OCI-LY7 (cell line): ENCODE measurements around the gene C2. TPM values are rescaled to one million over a fixed set of nuclear protein-coding genes. Genes with fewer than 3 reads are reported as not detected.
A peak's percentile ranks its signal among the peaks of the same experiment; 100 is the strongest.

Source experiments
- BruUV-seq: library from RNA; stranded (reverse); fragments of 400-500 nt; replicated peaks from 2 replicates; lab custom pipeline; 2021; lab: Mats Ljungman, UMichigan
- CTCF ChIA-PET: fragments of 300-600 bp; sonication (Branson Sonifier 250); formaldehyde crosslinking; loops from one replicate; lab custom pipeline; 2022; ENCODE audit warnings: antibody characterized with exemption; ENCODE audit not compliant: unreplicated experiment; lab: Charles Lee
- POLR2A ChIA-PET: fragments of 300-600 bp; sonication (Branson Sonifier 250); formaldehyde crosslinking; loops from one replicate; lab custom pipeline; 2022; ENCODE audit warnings: antibody characterized with exemption; lab: Charles Lee
- DNase-seq: peaks from one replicate; pipeline ENCODE4 v3.0.0-alpha.2; 2015; ENCODE audit warnings: low spot score
- H2AFZ ChIP-seq: fragments of 200-600 bp; sonication (generic), shearing (Covaris generic); 2 replicates; pipeline ENCODE4 v1.6.1; 2014; ENCODE audit warnings: mild to moderate bottlenecking, antibody characterized with exemption, low read length, moderate library complexity
- H3K27ac ChIP-seq: fragments of 200-600 bp; sonication (generic); 2 replicates; pipeline ENCODE4 v1.5.1; 2014; ENCODE audit warnings: mixed run types, low read depth, mild to moderate bottlenecking, moderate library complexity, low read length, inconsistent platforms; ENCODE audit not compliant: poor library complexity, severe bottlenecking
- H3K36me3 ChIP-seq: fragments of 200-600 bp; sonication (generic); 2 replicates; pipeline ENCODE4 v1.6.1; 2014; ENCODE audit warnings: mild to moderate bottlenecking, antibody characterized with exemption, low read length, moderate library complexity, mixed read lengths; ENCODE audit not compliant: insufficient read depth
- H3K4me1 ChIP-seq: fragments of 200-600 bp; sonication (generic); 2 replicates; pipeline ENCODE4 v1.5.1; 2014; ENCODE audit warnings: mild to moderate bottlenecking, low read length; ENCODE audit not compliant: insufficient read depth, poor library complexity, severe bottlenecking
- H3K4me2 ChIP-seq: fragments of 200-600 bp; sonication (generic); 2 replicates; pipeline ENCODE4 v1.6.1; 2014; ENCODE audit warnings: mild to moderate bottlenecking, low read length
- H3K4me3 ChIP-seq: fragments of 200-600 bp; sonication (generic); 2 replicates; pipeline ENCODE4 v1.5.1; 2014; ENCODE audit warnings: mild to moderate bottlenecking, low read depth, low read length; ENCODE audit not compliant: poor library complexity, severe bottlenecking
- H3K79me2 ChIP-seq: fragments of 200-600 bp; sonication (generic); 2 replicates; pipeline ENCODE4 v1.6.1; 2016; ENCODE audit warnings: low read depth, mild to moderate bottlenecking, low read length, moderate library complexity, mixed read lengths; ENCODE audit not compliant: insufficient read depth
- H3K9me2 ChIP-seq: fragments of 200-600 bp; sonication (generic); 2 replicates; pipeline ENCODE4 v1.6.1; 2016; ENCODE audit warnings: mild to moderate bottlenecking, low read length, mixed read lengths; ENCODE audit not compliant: insufficient read depth
- H3K9me3 ChIP-seq: fragments of 200-600 bp; sonication (generic); 2 replicates; pipeline ENCODE4 v1.6.1; 2014; ENCODE audit warnings: mild to moderate bottlenecking, mixed run types, low read length, mixed read lengths
- H4K20me1 ChIP-seq: fragments of 200-600 bp; sonication (generic); 2 replicates; pipeline ENCODE4 v1.6.1; 2014; ENCODE audit warnings: mild to moderate bottlenecking, antibody characterized with exemption, low read length, moderate library complexity, mixed read lengths; ENCODE audit not compliant: insufficient read depth
- EZH2phosphoT487 ChIP-seq: fragments of 200-600 bp; sonication (generic); IDR thresholded peaks from 2 replicates; pipeline ENCODE4 v1.6.1; 2018; ENCODE audit warnings: low read depth, borderline replicate concordance, mild to moderate bottlenecking, mixed run types, antibody characterized with exemption, low read length, moderate library complexity, mixed read lengths
- intact Hi-C: fragments of 100-400 bp; cut with micrococcal nuclease; formaldehyde crosslinking; loops from one replicate; pipeline ENCODE4 v1.10.0; 2022; ENCODE audit not compliant: unreplicated experiment
- total RNA-seq, 2 experiments: library from RNA; depleted of rRNA in 1 of 2; stranded (reverse); fragments of >200 nt in 1 of 2; shearing (Covaris generic) in 1 of 2; gene quantifications; 2 replicates each; pipeline ENCODE4 v1.2.3, GENCODE V29; 2014 to 2022
- TF ChIP-seq, protein P1 (sequence below): fragments of 200-600 bp; sonication (generic); conservative IDR thresholded peaks from 2 replicates; pipeline ENCODE4 v1.5.1; 2014; ENCODE audit warnings: mild to moderate bottlenecking, antibody characterized with exemption, low read length, moderate library complexity, mixed read lengths

C2 gene
- total RNA-seq, 2 experiments from 2014 or later: 3.4 to 4.4 TPM

DNA sequence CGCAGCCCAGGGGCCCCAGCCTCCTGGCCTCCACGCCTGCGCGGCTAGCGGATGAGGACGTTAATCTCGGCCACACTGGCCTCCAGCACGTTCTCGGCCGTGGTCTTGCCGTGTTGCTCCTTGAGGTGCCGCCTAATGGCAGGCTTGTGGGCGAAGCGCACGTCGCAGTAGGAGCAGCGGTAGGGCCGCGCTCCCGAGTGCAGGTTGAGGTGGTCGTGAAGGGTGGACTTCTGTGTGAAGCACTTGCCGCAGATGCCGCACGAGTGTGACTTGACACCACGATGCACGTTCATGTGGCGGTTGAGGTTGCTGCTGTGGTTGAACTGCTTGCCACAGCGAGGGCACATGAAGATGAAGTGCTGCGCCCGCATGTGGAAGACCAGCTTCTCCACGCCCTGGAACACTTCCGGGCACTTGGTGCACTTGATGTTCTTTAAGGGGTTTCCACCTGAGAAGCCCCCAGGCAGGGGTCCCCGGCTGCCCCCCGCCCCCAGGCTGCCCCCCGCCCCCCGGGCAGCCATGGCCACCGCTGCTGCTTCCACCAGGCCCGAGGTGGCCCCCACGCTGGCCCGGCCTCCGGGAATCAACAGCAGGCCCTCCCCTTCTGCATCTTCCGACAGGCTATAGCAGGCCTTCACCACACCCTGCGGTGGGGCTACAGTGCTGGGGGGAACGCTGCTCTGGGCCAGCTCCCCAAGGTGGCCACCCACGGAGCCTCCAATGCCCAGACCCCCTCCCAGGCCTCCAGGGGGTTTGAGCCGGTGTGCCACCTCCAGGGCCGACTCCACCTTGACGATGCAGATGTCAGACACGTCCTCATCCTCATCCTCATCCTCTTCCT is 27.4 kb upstream of the C2 start:
- Histone ChIP-seq H3K9me2 (no peaks in the 10 kb centered on the region), H3K27ac (no peak overlapping the region), H3K4me3 (no peak overlapping the region), H4K20me1 (no peaks in the 10 kb centered on the region), H3K9me3 (no peaks in the 10 kb centered on the region), H3K36me3 (peaks cover 12% of the 10 kb centered on the region), H2AFZ (no peak overlapping the region), H3K79me2 (peaks cover 12% of the 10 kb centered on the region; the same call in 1 of the 2 replicates), H3K4me2 (peak overlapping the region; percentile 88), H3K4me1 (peaks cover 40% of the 10 kb centered on the region)
- POLR2A ChIA-PET: no interaction called here
- CTCF ChIA-PET: no interaction called here
- intact Hi-C loops: loop anchor here (10.0 kb wide), 1 partner anchor 215 kb away; the partner anchor contains the start of gene LY6G5C
- no TSS peak for BruUV-seq
- TF ChIP-seq, protein P1, sequence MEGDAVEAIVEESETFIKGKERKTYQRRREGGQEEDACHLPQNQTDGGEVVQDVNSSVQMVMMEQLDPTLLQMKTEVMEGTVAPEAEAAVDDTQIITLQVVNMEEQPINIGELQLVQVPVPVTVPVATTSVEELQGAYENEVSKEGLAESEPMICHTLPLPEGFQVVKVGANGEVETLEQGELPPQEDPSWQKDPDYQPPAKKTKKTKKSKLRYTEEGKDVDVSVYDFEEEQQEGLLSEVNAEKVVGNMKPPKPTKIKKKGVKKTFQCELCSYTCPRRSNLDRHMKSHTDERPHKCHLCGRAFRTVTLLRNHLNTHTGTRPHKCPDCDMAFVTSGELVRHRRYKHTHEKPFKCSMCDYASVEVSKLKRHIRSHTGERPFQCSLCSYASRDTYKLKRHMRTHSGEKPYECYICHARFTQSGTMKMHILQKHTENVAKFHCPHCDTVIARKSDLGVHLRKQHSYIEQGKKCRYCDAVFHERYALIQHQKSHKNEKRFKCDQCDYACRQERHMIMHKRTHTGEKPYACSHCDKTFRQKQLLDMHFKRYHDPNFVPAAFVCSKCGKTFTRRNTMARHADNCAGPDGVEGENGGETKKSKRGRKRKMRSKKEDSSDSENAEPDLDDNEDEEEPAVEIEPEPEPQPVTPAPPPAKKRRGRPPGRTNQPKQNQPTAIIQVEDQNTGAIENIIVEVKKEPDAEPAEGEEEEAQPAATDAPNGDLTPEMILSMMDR: no peak
- no peak for TF ChIP-seq EZH2phosphoT487
- DNase-seq: no peak

GRCh38 chr6:31900917-31901414 is 26.6 kb upstream of the C2 start:
- intact Hi-C loops: no loop called here
- Histone ChIP-seq H2AFZ (no peak overlapping the region), H3K4me2 (peak overlapping the region; percentile 69), H3K4me1 (peaks cover 39% of the 10 kb centered on the region), H3K4me3 (peak overlapping the region; percentile 75), H3K79me2 (peaks cover 12% of the 10 kb centered on the region; the same call in 1 of the 2 replicates), H3K36me3 (peaks cover 4% of the 10 kb centered on the region; the same call in 1 of the 2 replicates), H3K9me3 (no peaks in the 10 kb centered on the region), H3K27ac (peak overlapping the region; percentile 11), H3K9me2 (no peaks in the 10 kb centered on the region), H4K20me1 (no peaks in the 10 kb centered on the region)
- ChIA-PET POLR2A (no interaction called here), CTCF (no interaction called here)
- DNase-seq: no peak
- TSS peak; percentile 60 for BruUV-seq
- no peak for TF ChIP-seq EZH2phosphoT487
- TF ChIP-seq, protein P1: no peak
